ENCODE measurements around the gene ADH1C.

ADH1C gene

GRCh38 chr4:99324979-99325378 lies 27.6 kb downstream of the ADH1C start:
- no peak for TF ChIP-seq CTCF (IDR thresholded peaks at IDR 0.05)

GRCh38 chr4:99324361-99324760 lies 28.2 kb downstream of the ADH1C start:
- TF ChIP-seq CTCF (IDR thresholded peaks at IDR 0.05): no peak

- no peak for TF ChIP-seq CTCF (IDR thresholded peaks at IDR 0.05)
These were observed 28.8 kb downstream of the ADH1C start for GRCh38 chr4:99323756-99324155.

- TF ChIP-seq CTCF (IDR thresholded peaks at IDR 0.05): no peak
These were observed 31.0 kb downstream of the ADH1C start, which contains the start of gene ADH1B for GRCh38 chr4:99321241-99322191. TSS of gene ADH1B (minus strand) at chr4:99321401. CDS start at chr4:99321331, 70 bp downstream.

- no peak for TF ChIP-seq CTCF (IDR thresholded peaks at IDR 0.05)
These were observed 35.2 kb downstream of the ADH1C start for GRCh38 chr4:99317354-99317753.

- TF ChIP-seq CTCF (IDR thresholded peaks at IDR 0.05): no peak
These were observed 36.7 kb downstream of the ADH1C start for GRCh38 chr4:99315839-99316238.

- TF ChIP-seq CTCF (IDR thresholded peaks at IDR 0.05): no peak
These were observed 38.3 kb downstream of the ADH1C start for GRCh38 chr4:99314211-99314610.

Data from LNCAP (cell line).